Effector memory CD4-positive, alpha-beta T cell (primary cell): ENCODE results near the gene LRRC10B.

Experiments used
- DNase-seq, 3 donors: peaks; one replicate each; pipeline ENCODE4 v3.0.0-alpha.2; 2020
- H3K27ac ChIP-seq: 2 replicates; pipeline ENCODE4 v1.7.0; 2013; ENCODE audit warnings: mild to moderate bottlenecking, low read length, moderate library complexity; ENCODE audit not compliant: insufficient read depth, poor library complexity, severe bottlenecking
- H3K27me3 ChIP-seq: replicated peaks from 2 replicates; pipeline ENCODE4 v1.7.0; 2013; ENCODE audit warnings: mild to moderate bottlenecking, low read length; ENCODE audit not compliant: insufficient read depth, control insufficient read depth, poor library complexity, severe bottlenecking
- H3K36me3 ChIP-seq: 2 replicates; pipeline ENCODE4 v1.7.0; 2013; ENCODE audit warnings: mild to moderate bottlenecking, low read length, moderate library complexity; ENCODE audit not compliant: control insufficient read depth, insufficient read depth
- H3K4me1 ChIP-seq: 2 replicates; pipeline ENCODE4 v1.7.0; 2013; ENCODE audit warnings: low read length, mild to moderate bottlenecking; ENCODE audit not compliant: control insufficient read depth, insufficient read depth, poor library complexity, severe bottlenecking
- H3K4me3 ChIP-seq: 2 replicates; pipeline ENCODE4 v1.7.0; 2013; ENCODE audit warnings: low read length, low read depth, mild to moderate bottlenecking; ENCODE audit not compliant: insufficient read depth, poor library complexity, severe bottlenecking
- H3K9me3 ChIP-seq: 2 replicates; pipeline ENCODE4 v1.7.0; 2013; ENCODE audit warnings: mild to moderate bottlenecking, low read length, moderate library complexity; ENCODE audit not compliant: control insufficient read depth

The LRRC10B gene

GRCh38 chr11:61544466-61544865, 35.9 kb downstream of the LRRC10B start:
- DNase-seq = no peak
- no peaks in the 10 kb centered on the region for H3K4me1 ChIP-seq
- no peaks in the 10 kb centered on the region for H3K36me3 ChIP-seq
- H3K27ac ChIP-seq = no peak overlapping the region
- no peak overlapping the region for H3K4me3 ChIP-seq
- H3K27me3 ChIP-seq = no peaks in the 10 kb centered on the region
- no peaks in the 10 kb centered on the region for H3K9me3 ChIP-seq

DNA sequence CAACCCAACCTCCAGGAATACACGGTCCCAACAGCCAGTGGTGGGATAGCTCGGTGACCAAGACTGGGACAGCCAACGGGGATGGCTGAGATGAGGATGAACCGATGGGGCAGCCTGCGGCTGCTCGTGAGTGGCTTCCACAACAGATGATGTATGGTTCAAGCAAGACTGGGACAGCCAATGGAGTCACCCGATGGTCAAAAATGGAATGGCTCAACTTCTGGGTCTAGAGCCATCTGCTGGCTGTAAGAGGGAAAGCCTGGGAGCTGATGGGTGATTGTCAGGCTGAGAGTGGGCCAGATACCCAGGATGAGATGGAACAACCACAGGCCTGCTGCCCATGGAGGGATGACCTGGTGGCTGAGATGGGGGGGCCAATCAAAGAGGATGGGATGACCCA, 36.8 kb downstream of the LRRC10B start:
- Histone ChIP-seq H3K4me1 (no peaks in the 10 kb centered on the region), H3K9me3 (no peaks in the 10 kb centered on the region), H3K4me3 (no peak overlapping the region), H3K36me3 (no peaks in the 10 kb centered on the region), H3K27ac (no peak overlapping the region), H3K27me3 (no peaks in the 10 kb centered on the region)
- DNase-seq = no peak

DNA sequence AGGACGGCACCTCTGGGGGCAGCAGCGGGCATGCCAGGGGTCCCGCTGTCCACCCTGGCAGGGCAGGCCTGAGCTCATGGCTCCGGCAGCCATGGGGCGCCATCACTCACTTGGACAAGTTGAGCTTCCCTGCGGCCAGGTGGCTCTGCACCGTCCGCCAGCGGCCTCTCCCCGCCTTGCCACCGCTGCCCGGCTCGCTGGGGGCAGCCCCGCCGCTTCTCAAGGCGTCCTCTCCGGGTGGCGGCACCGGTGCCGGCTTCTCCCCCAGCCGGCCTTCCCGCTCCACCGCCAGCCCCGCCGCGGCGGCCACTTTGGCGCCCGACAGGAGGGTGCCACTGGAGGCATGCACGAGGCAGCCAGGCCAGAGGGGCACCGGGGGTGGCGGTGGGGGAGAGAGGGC, 37.4 kb downstream of the LRRC10B start:
- H3K4me1 ChIP-seq = no peaks in the 10 kb centered on the region
- no peak overlapping the region for H3K27ac ChIP-seq

GRCh38 chr11:61546663-61547062, 38.1 kb downstream of the LRRC10B start:
- Histone ChIP-seq H3K4me1 (no peaks in the 10 kb centered on the region), H3K36me3 (no peaks in the 10 kb centered on the region), H3K27ac (no peak overlapping the region), H3K9me3 (no peaks in the 10 kb centered on the region), H3K4me3 (no peak overlapping the region), H3K27me3 (no peaks in the 10 kb centered on the region)
- DNase-seq = no peak

More for the DNA sequence above, 37.4 kb downstream of the LRRC10B start:
- Histone ChIP-seq H3K4me3 (no peak overlapping the region), H3K36me3 (no peaks in the 10 kb centered on the region), H3K27me3 (no peaks in the 10 kb centered on the region), H3K9me3 (no peaks in the 10 kb centered on the region)
- DNase-seq = no peak

- no peaks in the 10 kb centered on the region for H3K36me3 ChIP-seq
- no peaks in the 10 kb centered on the region for H3K4me1 ChIP-seq
- H3K4me3 ChIP-seq = no peak overlapping the region
- no peak overlapping the region for H3K27ac ChIP-seq
- no peaks in the 10 kb centered on the region for H3K27me3 ChIP-seq
- no peaks in the 10 kb centered on the region for H3K9me3 ChIP-seq
- no peak for DNase-seq
Measured at GRCh38 chr11:61547246-61547645, 38.7 kb downstream of the LRRC10B start.

DNA sequence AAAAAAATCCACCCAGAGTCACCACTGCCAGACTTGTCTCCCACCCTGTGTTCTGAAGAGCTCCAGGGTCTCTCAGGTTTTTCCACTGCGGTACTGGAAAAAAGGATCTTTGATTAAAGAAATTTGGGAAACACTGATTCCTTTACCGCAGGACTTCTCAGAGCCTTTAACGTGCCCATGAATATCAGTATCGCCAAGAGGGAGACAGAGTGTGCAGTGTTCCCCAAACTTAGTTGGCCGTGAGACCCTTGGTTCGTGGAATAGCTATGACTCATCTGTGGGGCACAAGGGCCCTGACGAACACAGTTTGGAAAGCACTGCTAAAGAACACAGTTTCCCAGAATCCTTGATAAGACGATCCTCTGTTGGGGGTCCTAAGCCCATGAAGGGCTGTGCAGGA, 40.6 kb downstream of the LRRC10B start:
- Histone ChIP-seq H3K27ac (no peak overlapping the region), H3K4me3 (no peak overlapping the region), H3K4me1 (no peaks in the 10 kb centered on the region), H3K9me3 (no peaks in the 10 kb centered on the region), H3K36me3 (no peaks in the 10 kb centered on the region), H3K27me3 (peaks cover 14% of the 10 kb centered on the region)
- no peak for DNase-seq

DNA sequence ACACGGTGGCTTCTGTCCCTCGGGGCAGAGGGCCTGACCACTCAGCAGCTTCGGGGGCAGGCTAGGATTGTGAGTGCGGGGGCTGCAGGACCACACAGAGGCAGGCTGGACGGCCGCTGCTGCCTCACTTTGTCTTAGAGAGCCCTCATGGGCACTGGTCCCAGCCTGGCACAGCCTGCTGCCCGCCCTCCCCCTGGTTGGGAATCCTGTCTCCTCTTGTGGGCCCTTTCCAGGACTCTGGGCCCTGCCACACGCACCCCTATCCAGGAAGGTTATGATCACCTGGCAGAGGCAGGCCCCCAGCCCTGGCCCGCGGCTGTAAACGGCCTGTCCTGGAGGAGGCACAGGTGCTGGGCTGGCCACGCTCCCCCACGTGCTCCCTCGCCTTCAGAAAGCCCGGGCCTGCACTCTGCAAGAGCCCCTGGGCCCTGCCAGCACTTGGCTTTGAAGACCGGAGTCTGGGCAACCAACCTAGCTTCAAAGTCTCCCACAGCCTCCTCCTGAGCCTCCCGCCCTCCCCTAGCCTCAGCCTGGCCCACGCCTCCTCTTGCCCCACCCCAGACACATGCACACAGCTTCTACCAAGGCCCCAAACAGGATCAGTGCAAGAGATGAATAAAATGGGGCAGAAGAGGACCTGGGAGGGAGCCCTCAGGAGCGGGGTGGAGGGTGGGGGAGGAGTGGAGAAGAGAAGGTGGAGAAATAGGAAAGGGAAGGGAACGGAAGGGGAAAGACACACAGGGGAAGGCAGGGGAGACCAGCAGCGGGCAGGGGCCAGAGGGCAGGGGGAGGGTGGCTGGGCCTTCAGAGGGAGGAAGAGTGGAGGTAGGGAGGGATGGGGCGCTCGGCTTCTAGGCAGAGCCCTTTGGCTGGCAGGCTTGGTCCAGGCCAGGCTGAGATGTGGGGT, 41.4 kb downstream of the LRRC10B start:
- H3K27ac ChIP-seq = no peak overlapping the region
- no peak for DNase-seq
- no peaks in the 10 kb centered on the region for H3K4me1 ChIP-seq
- no peaks in the 10 kb centered on the region for H3K9me3 ChIP-seq
- H3K4me3 ChIP-seq = no peak overlapping the region
- no peaks in the 10 kb centered on the region for H3K36me3 ChIP-seq
- H3K27me3 ChIP-seq = peaks cover 20% of the 10 kb centered on the region

DNA sequence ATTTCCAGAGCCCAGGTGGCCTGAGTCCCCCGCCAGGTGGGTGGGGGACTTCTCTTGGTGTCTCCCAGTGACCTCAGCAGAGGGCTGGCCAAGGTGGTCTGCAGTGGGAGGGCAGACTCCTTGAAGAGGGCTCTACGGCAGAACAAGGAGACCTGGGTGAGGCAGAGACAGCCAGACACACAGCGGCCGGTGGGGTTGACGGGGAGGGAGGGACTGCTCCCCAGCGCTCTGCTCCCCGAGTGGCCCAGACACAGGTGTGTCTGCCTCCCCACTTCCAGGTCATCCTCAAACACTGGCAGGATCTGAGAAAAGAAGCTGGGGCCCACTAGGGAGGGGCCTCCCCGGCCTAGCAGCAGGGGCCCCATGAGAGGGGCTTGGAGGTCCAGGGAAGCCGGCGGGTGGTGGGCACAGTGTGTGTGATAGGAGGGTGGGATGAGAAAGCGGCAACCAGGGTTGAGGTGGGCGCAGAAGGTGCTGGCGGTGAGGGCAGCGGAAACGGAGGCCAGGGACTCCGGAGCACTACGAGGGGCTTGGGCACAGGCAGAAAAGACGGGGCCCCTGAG, 42.2 kb downstream of the LRRC10B start:
- no peak for DNase-seq
- no peak overlapping the region for H3K27ac ChIP-seq
- H3K4me3 ChIP-seq = no peak overlapping the region
- peaks cover 5% of the 10 kb centered on the region for H3K4me1 ChIP-seq
- H3K27me3 ChIP-seq = peaks cover 26% of the 10 kb centered on the region
- H3K9me3 ChIP-seq = no peaks in the 10 kb centered on the region
- no peaks in the 10 kb centered on the region for H3K36me3 ChIP-seq

GRCh38 chr11:61551634-61552033, 43.1 kb downstream of the LRRC10B start:
- H3K4me3 ChIP-seq = no peak overlapping the region
- H3K9me3 ChIP-seq = no peaks in the 10 kb centered on the region
- no peak overlapping the region for H3K27ac ChIP-seq
- peaks cover 30% of the 10 kb centered on the region for H3K27me3 ChIP-seq
- peaks cover 5% of the 10 kb centered on the region for H3K4me1 ChIP-seq
- DNase-seq = no peak
- H3K36me3 ChIP-seq = no peaks in the 10 kb centered on the region

- no peaks in the 10 kb centered on the region for H3K36me3 ChIP-seq
- no peak overlapping the region for H3K4me3 ChIP-seq
- no peak for DNase-seq
- peaks cover 5% of the 10 kb centered on the region for H3K4me1 ChIP-seq
- peaks cover 30% of the 10 kb centered on the region for H3K27me3 ChIP-seq
- no peaks in the 10 kb centered on the region for H3K9me3 ChIP-seq
- no peak overlapping the region for H3K27ac ChIP-seq
Measured at GRCh38 chr11:61552108-61552635, 43.6 kb downstream of the LRRC10B start.
